RCC 7860 (cell line): Measurements from ENCODE around the gene RNF115.
A peak's percentile ranks its signal among the peaks of the same experiment; 100 is the strongest.
"Not testable (repeated sequence)": the region's sequence is repeated elsewhere in the genome, so short reads cannot be mapped to it uniquely, and the experiment has no call there.

Source experiments
- DNase-seq: peaks from one replicate; pipeline ENCODE4 v3.0.0-alpha.2; 2015; ENCODE audit warnings: low spot score
- FAIRE-seq: peaks from 2 replicates; lab custom pipeline; 2012; peaks lifted over from hg19 to GRCh38; lab: Jason Lieb, UNC

The RNF115 gene

GRCh38 chr1:145747398-145748247 is 76.3 kb downstream of the RNF115 start:
- no peak for FAIRE-seq

GRCh38 chr1:145740269-145740668 is 83.6 kb downstream of the RNF115 start:
- DNase-seq (no peak), FAIRE-seq (no peak)

More at GRCh38 chr1:145747398-145748247, 76.3 kb downstream of the RNF115 start:
- DNase-seq: no peak

- DNase-seq (no peak), FAIRE-seq (no peak)
These were observed 87.7 kb downstream of the RNF115 start for GRCh38 chr1:145736191-145736590.

GRCh38 chr1:145730900-145731299 is 93.0 kb downstream of the RNF115 start:
- FAIRE-seq (no peak), DNase-seq (no peak)

- FAIRE-seq: no peak
- no peak for DNase-seq
These were observed 93.4 kb downstream of the RNF115 start for GRCh38 chr1:145730467-145730866.

- DNase-seq: no peak
- no peak for FAIRE-seq
These were observed 94.0 kb downstream of the RNF115 start for GRCh38 chr1:145729666-145730436.

- FAIRE-seq (no peak), DNase-seq (no peak)
These were observed 94.7 kb downstream of the RNF115 start for GRCh38 chr1:145729196-145729595.

GRCh38 chr1:145726193-145726592 is 97.7 kb downstream of the RNF115 start:
- DNase-seq, FAIRE-seq: not testable (repeated sequence)

- FAIRE-seq (no peak), DNase-seq (peak; percentile 73)
These were observed 102.8 kb downstream of the RNF115 start for GRCh38 chr1:145720878-145721671.

- peak; percentile 94 for DNase-seq
- FAIRE-seq: peak; percentile 88
These were observed 103.4 kb downstream of the RNF115 start for GRCh38 chr1:145720556-145720877.

- DNase-seq: no peak
- FAIRE-seq: no peak
These were observed 104.4 kb downstream of the RNF115 start, which contains the start of gene CD160 for GRCh38 chr1:145719230-145720079. CD160 (plus strand) TSS chr1:145719499; CDS start chr1:145728328, 8,829 bp downstream.

- not testable (repeated sequence) for DNase-seq, FAIRE-seq
These were observed 105.4 kb downstream of the RNF115 start for GRCh38 chr1:145718465-145718864.

- DNase-seq: no peak
- no peak for FAIRE-seq
These were observed 106.1 kb downstream of the RNF115 start for GRCh38 chr1:145717833-145718232.

GRCh38 chr1:145716641-145717345 is 107.1 kb downstream of the RNF115 start:
- FAIRE-seq: no peak
- DNase-seq: no peak

- DNase-seq (no peak), FAIRE-seq (no peak)
These were observed 109.3 kb downstream of the RNF115 start for GRCh38 chr1:145714524-145715111.

- DNase-seq (peak; percentile 99), FAIRE-seq (peak; percentile 98)
These were observed 112.7 kb downstream of the RNF115 start for GRCh38 chr1:145711213-145711651.

GRCh38 chr1:145710291-145711027 is 113.4 kb downstream of the RNF115 start:
- FAIRE-seq (no peak), DNase-seq (no peak)

- peak; percentile 94 for FAIRE-seq
- peak; percentile 88 for DNase-seq
These were observed 115.8 kb downstream of the RNF115 start for GRCh38 chr1:145708063-145708462.
